Measurements from ENCODE around the gene ANG. TPM values are rescaled to one million over a fixed set of nuclear protein-coding genes. Genes with fewer than 3 reads are reported as not detected.

The ANG gene
- 1.7 and 2.3 TPM in 2 replicates for total RNA-seq
- total RNA-seq (2013), result 1.4 TPM
- polyA plus RNA-seq, result 0.82 and 2.0 TPM in 2 replicates
- 0.64 and 2.1 TPM in 2 replicates for polyA minus RNA-seq

DNA sequence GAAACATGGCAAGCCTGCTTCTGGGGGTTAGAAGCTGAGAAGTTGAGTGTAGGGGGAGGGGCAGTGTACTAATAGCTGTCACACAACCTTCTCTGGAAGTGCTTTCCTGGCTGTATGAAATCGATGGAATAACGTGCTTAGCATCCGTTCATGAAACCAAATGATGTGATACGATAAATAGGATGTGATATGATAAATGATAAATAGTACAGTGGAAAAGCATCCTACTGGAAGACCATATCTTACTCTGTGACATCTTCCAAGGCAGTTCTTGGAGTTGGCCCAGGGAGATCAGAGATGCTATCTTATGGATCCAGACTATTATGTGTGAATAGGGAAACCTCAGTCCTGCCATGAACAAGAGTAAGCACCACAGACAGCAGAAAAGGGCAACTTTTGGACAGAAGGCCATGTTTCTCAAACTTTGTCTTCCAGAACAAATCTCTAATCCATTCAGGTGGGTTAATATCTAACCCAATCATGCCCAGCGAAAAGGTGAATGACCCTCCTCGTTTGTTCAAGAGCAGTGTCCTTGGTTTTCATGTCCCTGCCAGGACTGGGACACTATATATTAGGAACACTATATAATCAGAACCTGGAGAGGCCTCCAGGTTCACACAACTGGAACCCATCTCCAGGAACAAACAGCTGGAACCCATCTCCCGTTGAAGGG lies at the start of gene ANG:
ANG (plus strand) TSS at position 598 of the 673 bp plus-strand sequence. CDS start 4,801 bp downstream, outside the sequence.
- intact Hi-C loops (cut with micrococcal nuclease), result no loop called here
- Histone ChIP-seq H4K20me1 (ENCODE audit: control insufficient read depth, insufficient read depth, low read length, poor library complexity, severe bottlenecking) (no peaks in the 10 kb centered on the region), H3K27ac (ENCODE audit: low read length in 2 of 2) (no peak within 1 kb of the TSS), H3K27me3 (replicated peaks in 1 of 4; ENCODE audit: control extremely low read depth in 1 of 4, control insufficient read depth in 3 of 4, insufficient read depth in 4 of 4, low read length in 3 of 4) (no peaks in the 10 kb centered on the region), H3K9ac (ENCODE audit: low read length) (no peak within 1 kb of the TSS), H3K79me2 (ENCODE audit: control insufficient read depth, insufficient read depth, low read length) (no peaks in the 10 kb centered on the region), H3K4me3 (ENCODE audit: control extremely low read depth in 1 of 5, extremely low read depth in 1 of 5, insufficient read depth in 1 of 5, low read depth in 2 of 5, low read length in 4 of 5) (no peak within 1 kb of the TSS), H3K36me3 (replicated peaks in 1 of 2; ENCODE audit: control extremely low read depth in 1 of 2, control insufficient read depth in 1 of 2, extremely low read depth in 1 of 2, insufficient read depth in 2 of 2, low read length in 1 of 2) (no peaks in the 10 kb centered on the region), H2AFZ (ENCODE audit: insufficient read depth, low read depth, low read length, poor library complexity, severe bottlenecking) (no peak within 1 kb of the TSS), H3K9me3 (ENCODE audit: control extremely low read depth in 1 of 3, control insufficient read depth in 2 of 3, insufficient read depth in 1 of 3, low read length in 2 of 3) (no peaks in the 10 kb centered on the region), H3K4me1 (ENCODE audit: control insufficient read depth in 2 of 2, insufficient read depth in 2 of 2, low read length in 2 of 2) (peaks cover 8 to 17% of the 10 kb centered on the region in 2 donors), H3K4me2 (replicated peaks; ENCODE audit: low read depth, low read length, poor library complexity, severe bottlenecking) (no peak within 1 kb of the TSS)
- Mint-ChIP-seq H3K27me3 (no peaks in the 10 kb centered on the region), H3K4me1 (peaks cover 11% of the 10 kb centered on the region), H3K4me3 (no peak within 1 kb of the TSS), H3K27ac (no peak within 1 kb of the TSS), H3K9me3 (ENCODE audit: insufficient read depth) (no peaks in the 10 kb centered on the region)
- DNase-seq, result no peak
- WGBS (ENCODE audit: insufficient coverage), result 75% methylated on average over 2 of the region's 7 CpGs
- TF ChIP-seq CTCF (IDR thresholded peaks at IDR 0.05), result no peak
- TF ChIP-seq EZH2 (IDR thresholded peaks at IDR 0.05; ENCODE audit: borderline replicate concordance, insufficient read depth, low read depth, low read length, poor library complexity, severe bottlenecking), result no peak
- CTCF ChIA-PET, result interaction anchor here (0.6 to 20.0 kb wide), 6 partner anchors 14 to 360 kb away, joined by 3 to 445 read pairs (median 4); no protein-coding TSS in a partner anchor
- ATAC-seq (ENCODE audit: low read depth), result no peak
- POLR2A ChIA-PET, result no interaction called here

DNA sequence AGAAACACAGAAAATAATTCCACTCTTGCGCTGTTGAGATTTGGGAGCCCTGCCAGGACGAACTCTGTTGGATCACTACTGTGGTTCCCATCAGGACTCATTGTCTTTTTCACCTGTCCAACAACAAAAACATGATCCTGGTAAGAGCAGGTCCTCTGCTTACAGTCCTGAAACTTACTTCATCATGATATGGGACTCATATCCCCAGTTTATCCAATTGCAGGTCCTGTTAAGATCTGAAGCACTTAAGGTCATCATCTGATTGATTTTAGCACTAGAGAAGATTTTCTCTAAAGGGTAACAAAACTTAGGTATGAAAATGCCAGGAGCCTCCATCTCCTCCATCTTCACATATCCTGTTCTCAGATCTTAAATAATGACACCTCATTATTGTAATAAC lies 47.0 kb upstream of the ANG start, which contains the start of gene OR6S1:
OR6S1 (minus strand) TSS at position 101 of the 400 bp plus-strand sequence; CDS start at position 101, 0 bp downstream.
- Mint-ChIP-seq H3K27me3 (peaks cover 52% of the 10 kb centered on the region), H3K4me1 (no peaks in the 10 kb centered on the region), H3K4me3 (no peak within 1 kb of the TSS), H3K9me3 (ENCODE audit: insufficient read depth) (no peaks in the 10 kb centered on the region), H3K27ac (no peak within 1 kb of the TSS)
- WGBS (ENCODE audit: insufficient coverage), result 93% methylated on average over 2 of the region's 2 CpGs
- H3K27ac ChIP-seq (ENCODE audit: low read length in 2 of 2), result no peak within 1 kb of the TSS
- no peak within 1 kb of the TSS for H3K4me2 ChIP-seq (replicated peaks; ENCODE audit: low read depth, low read length, poor library complexity, severe bottlenecking)
- ChIA-PET CTCF (no interaction called here), POLR2A (no interaction called here)
- DNase-seq (no peak), ATAC-seq (ENCODE audit: low read depth) (no peak)
- H3K36me3 ChIP-seq (replicated peaks in 1 of 2; ENCODE audit: control extremely low read depth in 1 of 2, control insufficient read depth in 1 of 2, extremely low read depth in 1 of 2, insufficient read depth in 2 of 2, low read length in 1 of 2), result no peaks in the 10 kb centered on the region
- H3K9ac ChIP-seq (ENCODE audit: low read length), result no peak within 1 kb of the TSS
- H3K79me2 ChIP-seq (ENCODE audit: control insufficient read depth, insufficient read depth, low read length), result no peaks in the 10 kb centered on the region
- no peaks in the 10 kb centered on the region for H3K4me1 ChIP-seq (ENCODE audit: control insufficient read depth in 2 of 2, insufficient read depth in 2 of 2, low read length in 2 of 2)
- H4K20me1 ChIP-seq (ENCODE audit: control insufficient read depth, insufficient read depth, low read length, poor library complexity, severe bottlenecking), result no peaks in the 10 kb centered on the region
- intact Hi-C loops (cut with micrococcal nuclease), result no loop called here
- no peak within 1 kb of the TSS for H2AFZ ChIP-seq (ENCODE audit: insufficient read depth, low read depth, low read length, poor library complexity, severe bottlenecking)
- H3K27me3 ChIP-seq (replicated peaks in 1 of 4; ENCODE audit: control extremely low read depth in 1 of 4, control insufficient read depth in 3 of 4, insufficient read depth in 4 of 4, low read length in 3 of 4), result peaks cover 0 to 19% (median 7%) of the 10 kb centered on the region in 4 experiments
- H3K9me3 ChIP-seq (ENCODE audit: control extremely low read depth in 1 of 3, control insufficient read depth in 2 of 3, insufficient read depth in 1 of 3, low read length in 2 of 3), result no peaks in the 10 kb centered on the region
- no peak within 1 kb of the TSS for H3K4me3 ChIP-seq (ENCODE audit: control extremely low read depth in 1 of 5, extremely low read depth in 1 of 5, insufficient read depth in 1 of 5, low read depth in 2 of 5, low read length in 4 of 5)
- TF ChIP-seq CTCF (IDR thresholded peaks at IDR 0.05), result no peak

Data from B cell (primary cell).